Measurements from ENCODE around the gene PCDHGB3.
"Not testable (repeated sequence)": the region's sequence is repeated elsewhere in the genome, so short reads cannot be mapped to it uniquely, and the experiment has no call there.

PCDHGB3 gene

GRCh38 chr5:141359790-141360426 lies 10.1 kb upstream of the PCDHGB3 start, which contains the start of gene PCDHGB2:
TSS of gene PCDHGB2 (plus strand) at chr5:141359994. CDS start at chr5:141360136, 142 bp downstream.
- peak; percentile 50 for DNase-seq

GRCh38 chr5:141360685-141361084 lies 9.4 kb upstream of the PCDHGB3 start:
- DNase-seq = no peak

- no peak for DNase-seq
These were observed 7.3 kb upstream of the PCDHGB3 start for GRCh38 chr5:141362719-141363118.

- DNase-seq = no peak
These were observed 5.9 kb upstream of the PCDHGB3 start, which contains the start of gene PCDHGA5 for GRCh38 chr5:141363952-141364660. TSS of gene PCDHGA5 (plus strand) at chr5:141364162. CDS start at chr5:141364331, 169 bp downstream.

- DNase-seq = no peak
These were observed 3.8 kb upstream of the PCDHGB3 start for GRCh38 chr5:141366016-141366896.

GRCh38 chr5:141371572-141372475 lies 1.8 kb downstream of the PCDHGB3 start:
- no peak for DNase-seq

- no peak for DNase-seq
These were observed 3.8 kb downstream of the PCDHGB3 start, which contains the start of gene PCDHGA6 for GRCh38 chr5:141373673-141374317. TSS of gene PCDHGA6 (plus strand) at chr5:141373891. CDS start at chr5:141374084, 193 bp downstream.

- DNase-seq = no peak
These were observed 4.6 kb downstream of the PCDHGB3 start for GRCh38 chr5:141374627-141375026.

GRCh38 chr5:141375444-141376155 lies 5.6 kb downstream of the PCDHGB3 start:
- not testable (repeated sequence) for DNase-seq

GRCh38 chr5:141382469-141383294 lies 12.6 kb downstream of the PCDHGB3 start, which contains the start of gene PCDHGA7:
TSS of gene PCDHGA7 (plus strand) at chr5:141382742. CDS start at chr5:141382900, 158 bp downstream.
- no peak for DNase-seq

- no peak for DNase-seq
These were observed 13.3 kb downstream of the PCDHGB3 start for GRCh38 chr5:141383345-141383744.

GRCh38 chr5:141384471-141385267 lies 14.6 kb downstream of the PCDHGB3 start:
- DNase-seq = no peak

- peak; percentile 28 for DNase-seq
These were observed 17.7 kb downstream of the PCDHGB3 start, which contains the start of gene PCDHGB4 for GRCh38 chr5:141387557-141388311. TSS of gene PCDHGB4 (plus strand) at chr5:141387698. CDS start at chr5:141387885, 187 bp downstream.

GRCh38 chr5:141388661-141389060 lies 18.6 kb downstream of the PCDHGB3 start:
- DNase-seq = no peak

- no peak for DNase-seq
These were observed 19.4 kb downstream of the PCDHGB3 start for GRCh38 chr5:141389153-141390042.

- no peak for DNase-seq
These were observed 22.6 kb downstream of the PCDHGB3 start, which contains the start of gene PCDHGA8 for GRCh38 chr5:141392429-141393198. TSS of gene PCDHGA8 (plus strand) at chr5:141392633. CDS start at chr5:141392814, 181 bp downstream.

Data from CD4-positive, alpha-beta T cell treated with Interleukin-21 for 1 hour (primary cell).